DMS153 (cell line): ENCODE measurements around the gene DKK3.
"Not testable (repeated sequence)": the region's sequence is repeated elsewhere in the genome, so short reads cannot be mapped to it uniquely, and the experiment has no call there.

Source experiments
- DNase-seq: peaks from one replicate; lab custom pipeline; 2025; lab: John Stamatoyannopoulos, UW

Gene DKK3

GRCh38 chr11:12007769-12008737, at the start of gene DKK3:
Gene DKK3, minus strand, starts transcription at chr11:12008626. Its CDS starts 44 bp downstream, at chr11:12008582.
- DNase-seq: no peak

DNA sequence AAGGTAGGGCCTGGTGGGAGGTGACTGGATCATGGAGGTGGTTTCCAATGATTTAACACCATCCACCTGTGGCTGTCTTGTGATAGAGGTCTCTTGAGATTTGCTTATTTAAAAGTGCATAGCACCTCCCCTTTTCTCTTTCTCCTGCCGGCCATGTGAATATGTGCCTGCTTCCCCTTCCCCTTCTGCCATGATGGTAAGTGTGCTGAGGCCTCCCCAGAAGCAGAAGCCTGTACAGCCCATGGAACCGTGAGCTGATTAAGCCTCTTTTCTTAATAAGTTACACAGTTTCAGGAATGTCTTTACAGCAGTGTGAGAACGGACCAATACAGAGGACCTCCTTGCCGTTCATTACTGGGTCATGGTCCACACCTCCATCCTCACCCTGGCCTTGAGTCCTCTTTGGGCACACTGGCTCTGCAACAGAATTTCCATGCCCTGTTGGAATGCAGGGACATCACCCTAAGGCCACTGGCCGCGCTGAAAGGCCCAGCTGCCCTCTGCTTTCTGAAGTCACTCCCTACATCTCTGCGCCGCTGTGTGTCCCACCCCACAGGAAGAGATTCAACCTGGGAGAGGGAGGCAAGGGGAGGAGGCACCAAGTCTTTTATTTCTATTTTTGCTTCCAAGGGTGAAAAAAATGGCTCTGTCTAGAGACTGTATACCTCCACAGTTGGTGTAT, 49.0 kb upstream of the DKK3 start:
- DNase-seq: no peak

DNA sequence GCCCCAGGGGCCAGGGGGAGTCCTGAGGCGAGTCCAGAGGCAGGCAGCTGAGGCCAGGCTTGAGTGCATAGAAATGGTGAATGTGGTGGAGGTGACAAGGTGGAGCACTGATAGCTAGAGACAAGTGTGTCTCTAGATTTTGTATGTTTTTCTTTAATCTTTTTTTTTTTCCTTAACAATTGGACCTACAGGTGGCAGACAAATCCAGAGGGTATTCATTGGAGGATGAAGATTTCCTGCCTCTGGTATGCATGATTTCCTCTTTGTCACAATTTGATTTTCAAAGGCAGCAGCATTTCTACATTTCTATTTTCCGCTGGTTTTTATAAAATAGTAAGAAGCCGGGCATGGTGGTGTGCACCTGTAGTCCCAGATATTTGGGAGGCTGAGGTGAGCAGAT, 47.7 kb upstream of the DKK3 start:
- DNase-seq: no peak

DNA sequence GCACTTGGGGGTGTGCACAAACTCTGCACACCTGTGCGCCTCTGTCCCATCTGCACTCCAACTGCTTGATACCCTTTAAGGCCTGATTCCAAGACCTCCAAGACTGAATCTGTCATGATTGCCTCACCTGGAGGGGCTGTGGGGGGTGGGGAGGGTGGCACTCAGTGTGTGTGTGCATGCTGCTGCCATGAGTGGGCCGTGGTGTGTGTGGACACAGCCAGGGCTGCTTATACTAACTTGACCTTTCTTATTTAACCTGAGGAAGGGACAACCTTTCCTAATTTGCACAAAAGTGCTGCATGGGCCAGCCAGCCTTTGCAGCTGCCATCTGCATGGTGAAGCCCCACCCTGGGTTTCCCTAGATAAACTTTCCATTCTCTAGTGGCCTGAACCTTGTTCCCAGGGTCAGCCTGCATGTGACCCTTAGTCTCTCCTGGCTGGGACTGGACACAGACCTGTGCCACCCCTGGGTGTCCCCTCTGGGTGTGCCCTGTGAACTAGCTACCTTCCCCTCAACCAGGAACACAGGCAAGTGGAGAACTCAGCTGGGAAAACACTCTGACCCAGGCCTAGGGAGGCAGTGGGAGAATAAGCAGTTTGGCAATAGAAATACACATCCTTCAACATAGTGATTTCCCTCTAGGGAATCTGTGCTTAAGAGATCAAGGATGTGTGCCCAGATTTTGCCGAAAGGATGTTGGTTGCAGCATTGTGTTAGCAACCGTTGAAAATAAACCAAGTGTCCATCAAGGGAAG, 45.4 kb upstream of the DKK3 start:
- no peak for DNase-seq

- peak; percentile 17 for DNase-seq
These were observed 44.5 kb upstream of the DKK3 start for GRCh38 chr11:12052676-12053605.

- DNase-seq: no peak
These were observed 42.8 kb upstream of the DKK3 start for GRCh38 chr11:12051287-12051662.

DNA sequence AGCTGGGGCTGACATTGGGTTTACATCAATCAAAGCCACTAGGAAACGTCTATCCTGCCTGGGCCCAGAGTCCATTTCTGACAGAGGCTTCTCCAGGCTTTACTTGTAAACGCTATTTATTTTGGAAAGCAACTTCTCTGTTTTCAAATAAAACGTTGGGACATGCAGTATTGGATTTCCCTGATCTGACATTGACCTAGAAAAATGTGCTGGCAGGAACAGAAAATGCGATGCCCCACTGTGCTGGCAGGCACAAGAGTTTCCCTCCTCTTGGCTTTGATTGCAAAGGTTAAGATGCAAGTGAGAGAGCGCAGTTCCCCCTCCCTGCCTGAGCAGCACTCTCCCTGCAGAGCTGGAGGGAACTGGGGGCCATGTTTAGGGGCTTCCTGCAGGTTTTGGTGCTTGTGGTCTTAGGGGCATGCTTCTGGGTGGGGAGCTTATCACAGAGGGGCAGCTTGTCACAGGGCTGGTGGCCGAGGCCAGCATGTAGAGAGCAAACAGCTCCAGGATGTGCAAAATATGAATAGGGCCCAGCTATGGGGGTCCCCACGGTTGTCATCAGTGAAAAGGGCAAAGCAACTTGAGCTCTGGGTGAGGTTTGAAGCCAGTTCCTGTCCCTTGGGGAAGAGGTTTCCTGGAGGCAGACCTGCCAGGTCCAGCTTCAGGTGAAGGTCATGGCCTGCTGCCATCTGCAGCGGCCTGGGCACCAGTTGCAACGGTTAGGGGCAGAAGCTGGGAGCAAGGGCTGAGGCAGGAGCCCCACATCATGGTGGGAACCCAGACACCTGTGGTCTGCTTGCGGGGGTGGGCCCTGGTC, 42.3 kb upstream of the DKK3 start:
- DNase-seq: no peak

DNA sequence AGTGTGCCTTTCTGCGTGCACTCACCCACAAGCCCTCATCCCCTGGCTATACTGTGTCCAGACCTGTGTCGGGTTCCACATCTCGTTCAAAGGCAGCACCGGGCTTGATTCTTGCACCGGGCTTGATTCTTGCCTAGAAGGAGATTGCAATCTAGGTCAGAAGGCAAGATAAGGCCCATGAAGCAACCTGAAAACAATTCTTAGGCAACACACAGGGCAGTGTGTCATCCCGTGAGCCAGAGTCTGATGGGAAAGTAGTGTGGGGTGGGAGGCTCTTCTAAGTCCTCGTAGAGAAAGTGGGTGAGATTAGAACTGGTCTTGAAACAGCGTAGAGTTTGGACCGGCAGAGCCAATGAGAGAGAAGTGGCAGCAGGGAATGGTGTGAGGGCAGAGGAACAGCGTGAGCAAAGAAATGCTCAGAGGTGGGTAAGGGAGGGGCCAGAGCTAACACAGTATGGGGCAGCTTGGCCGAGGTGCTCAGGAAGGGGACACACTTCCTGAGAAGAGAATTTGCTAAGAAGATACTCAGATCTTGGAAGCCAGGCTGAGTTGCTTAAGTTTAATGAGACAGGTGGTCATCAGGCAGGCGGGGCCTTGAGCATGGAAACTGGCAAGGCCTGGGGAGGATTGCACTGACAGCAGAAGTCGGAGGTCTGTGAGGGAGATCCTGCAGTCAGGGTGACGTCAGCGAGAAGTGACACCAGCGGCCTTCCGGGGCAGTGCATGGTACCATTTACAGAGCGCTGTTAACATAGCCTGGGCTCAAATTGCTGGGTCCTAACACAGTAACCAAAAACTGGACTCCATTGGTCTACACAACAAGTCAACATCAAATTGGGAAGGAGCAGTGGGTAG, 40.7 kb upstream of the DKK3 start:
- DNase-seq: no peak

GRCh38 chr11:12046636-12047236, 38.3 kb upstream of the DKK3 start:
- no peak for DNase-seq

- no peak for DNase-seq
These were observed 37.6 kb upstream of the DKK3 start for GRCh38 chr11:12045914-12046635.

DNA sequence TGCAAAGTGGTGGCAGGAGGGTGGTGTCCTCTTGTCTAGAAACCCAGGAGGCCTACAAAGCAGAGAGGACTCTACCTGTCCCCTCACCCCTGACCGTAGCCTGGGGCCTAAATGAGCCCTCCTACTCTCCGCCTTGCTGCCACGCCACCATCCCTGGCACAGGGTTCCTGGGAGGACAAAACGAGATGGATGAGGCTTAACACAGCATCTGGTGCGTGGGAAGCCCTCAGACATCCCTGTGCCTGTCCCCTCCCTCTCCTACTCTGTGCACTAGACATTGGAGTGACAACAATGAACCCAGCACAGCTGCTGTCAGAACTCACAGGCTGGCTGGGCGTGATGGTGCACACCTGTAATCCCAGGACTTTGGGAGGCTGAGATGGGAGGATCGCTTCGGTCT, 36.4 kb upstream of the DKK3 start:
- DNase-seq: no peak

DNA sequence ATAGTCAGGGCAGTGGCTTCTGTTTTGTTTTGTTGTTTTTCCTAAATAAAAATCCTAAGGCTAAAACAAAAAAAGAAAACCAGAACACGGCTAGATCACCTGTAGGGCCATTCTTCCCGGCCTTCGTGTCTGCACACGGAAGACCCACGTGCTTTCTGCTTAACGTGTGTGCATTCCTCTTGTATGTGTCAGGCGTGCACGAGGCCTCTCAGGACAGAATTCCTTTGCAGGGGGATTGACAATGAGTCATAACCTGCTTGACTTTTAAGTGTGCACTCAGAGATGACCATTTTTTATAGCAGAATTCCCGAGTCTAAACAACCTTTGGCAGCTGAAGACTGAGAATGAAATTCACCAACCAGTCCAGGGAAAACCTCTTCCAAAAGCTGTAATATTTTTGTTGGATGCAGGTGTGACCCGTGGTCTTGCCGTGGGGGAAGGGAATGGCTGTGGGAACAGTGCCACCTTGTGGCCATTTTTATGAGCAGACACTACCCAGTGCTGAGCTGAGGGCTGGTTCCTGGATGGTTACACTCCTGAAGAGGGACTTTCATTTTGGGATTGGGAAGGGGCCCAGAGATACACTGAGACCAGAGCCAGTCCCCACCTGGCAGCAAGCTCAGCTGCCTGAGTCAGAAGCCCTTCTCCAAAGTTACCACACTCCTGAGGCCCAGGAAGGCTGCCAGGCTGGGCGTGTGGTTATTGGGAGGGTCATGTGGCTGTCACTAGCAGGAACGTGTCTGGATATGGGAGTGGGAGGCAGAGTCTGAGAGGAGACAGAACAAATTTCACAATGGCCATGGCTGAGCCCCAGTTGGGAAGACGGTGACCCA, 35.7 kb upstream of the DKK3 start:
- DNase-seq: peak; percentile 59

- DNase-seq: no peak
These were observed 34.8 kb upstream of the DKK3 start for GRCh38 chr11:12043221-12043620.

DNA sequence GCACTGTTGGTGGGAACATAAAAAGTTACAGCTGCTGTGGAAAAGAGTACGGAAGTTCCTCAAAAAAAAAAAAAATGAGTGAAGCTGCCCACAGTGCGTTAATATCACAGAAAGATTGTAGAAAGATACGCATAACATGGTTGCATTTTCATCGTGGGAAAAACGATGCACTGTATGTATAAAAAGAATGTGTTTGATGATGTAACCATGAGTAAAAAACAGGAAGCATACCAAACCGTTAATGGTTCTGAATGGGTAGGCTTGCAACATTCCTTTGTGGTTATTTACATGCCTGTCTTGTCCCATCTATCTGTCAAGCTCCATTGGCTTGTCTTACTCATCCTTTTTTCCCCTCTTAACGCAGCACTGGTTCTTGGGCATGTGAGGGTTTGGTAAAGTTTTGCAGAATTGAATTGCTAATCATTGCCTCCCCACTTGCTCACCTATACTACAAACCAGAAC, 33.8 kb upstream of the DKK3 start:
- DNase-seq: no peak

- not testable (repeated sequence) for DNase-seq
These were observed 32.3 kb upstream of the DKK3 start for GRCh38 chr11:12040719-12041118.

GRCh38 chr11:12032968-12033367, 24.5 kb upstream of the DKK3 start:
- DNase-seq: no peak

DNA sequence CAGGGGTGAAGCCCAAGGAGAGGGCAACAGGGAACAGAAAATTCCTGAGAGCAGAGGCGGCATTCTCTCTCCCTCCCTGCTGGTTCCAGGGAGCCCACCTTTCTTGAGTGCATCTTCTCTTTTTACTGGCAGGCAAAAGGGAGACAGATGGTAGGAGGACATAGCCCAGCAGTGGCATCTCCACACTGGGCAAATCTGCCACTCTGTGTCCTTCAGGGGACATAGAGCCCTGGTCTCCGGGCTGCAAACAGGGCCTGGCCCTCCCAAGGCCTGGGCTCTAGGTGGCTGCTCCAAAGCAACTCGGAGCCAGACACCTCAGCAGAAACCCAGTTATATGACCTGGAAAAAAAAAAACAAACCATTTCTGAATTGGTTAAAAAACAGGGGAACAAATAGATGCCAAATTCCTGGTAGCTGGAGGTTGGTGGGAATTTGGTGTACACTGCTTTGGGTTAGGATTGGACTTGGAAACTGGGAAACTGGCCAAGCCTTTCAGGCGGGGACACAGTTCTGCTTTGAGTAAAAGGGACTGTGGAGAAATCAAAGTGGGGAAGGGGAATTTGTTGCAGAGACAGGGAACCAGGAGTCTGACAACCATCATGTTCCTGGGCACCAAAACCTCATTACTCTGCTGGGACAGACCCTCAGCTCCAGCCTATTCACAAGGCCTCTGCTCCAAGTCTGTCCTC, 23.6 kb upstream of the DKK3 start:
- DNase-seq: no peak
